GM18858 (cell line): ENCODE data around the gene SOX6.
A peak's percentile ranks its signal among the peaks of the same experiment; 100 is the strongest.

Source experiments
- ATAC-seq: cut with Tn5 transposase; IDR thresholded peaks from one replicate; pipeline ENCODE4 v1.9.1; 2021; ENCODE audit not compliant: unreplicated experiment

SOX6 gene

DNA sequence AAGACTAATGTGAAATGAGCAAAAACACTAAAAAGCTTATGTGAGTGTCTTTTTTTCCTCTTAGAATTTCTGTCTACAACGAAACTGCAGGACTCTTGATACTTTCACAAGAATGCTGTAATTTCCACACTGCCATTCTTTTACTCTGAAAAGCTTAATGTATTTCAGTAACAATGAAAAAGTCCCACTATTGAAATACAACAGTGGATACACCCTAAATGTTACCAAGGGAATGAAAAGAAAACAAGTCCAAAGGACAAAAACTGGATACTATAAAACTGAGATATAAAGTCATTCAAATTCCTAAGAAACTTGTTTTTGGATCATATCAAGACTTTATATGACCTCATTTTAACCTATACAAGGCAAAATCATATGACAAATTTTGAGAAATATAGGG is 77.4 kb downstream of the SOX6 start:
- ATAC-seq: no peak

DNA sequence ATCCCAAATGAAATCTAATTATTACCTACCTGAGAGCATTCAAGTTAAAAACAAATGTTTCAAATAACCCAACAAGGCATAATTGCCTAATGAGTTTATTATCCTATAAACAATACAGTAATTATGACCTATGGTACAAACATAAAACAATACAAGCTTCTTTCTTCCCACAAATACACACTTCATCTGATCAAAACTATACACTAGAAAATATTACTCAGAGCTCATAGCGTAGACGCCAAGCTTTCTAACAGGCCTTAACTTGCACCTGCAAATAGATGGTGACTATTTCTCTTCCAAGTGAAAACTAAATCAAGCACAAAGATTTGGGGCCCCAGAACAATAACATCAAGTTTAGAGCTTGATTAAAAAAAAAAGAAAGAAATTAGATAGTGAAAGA is 78.1 kb downstream of the SOX6 start:
- no peak for ATAC-seq

DNA sequence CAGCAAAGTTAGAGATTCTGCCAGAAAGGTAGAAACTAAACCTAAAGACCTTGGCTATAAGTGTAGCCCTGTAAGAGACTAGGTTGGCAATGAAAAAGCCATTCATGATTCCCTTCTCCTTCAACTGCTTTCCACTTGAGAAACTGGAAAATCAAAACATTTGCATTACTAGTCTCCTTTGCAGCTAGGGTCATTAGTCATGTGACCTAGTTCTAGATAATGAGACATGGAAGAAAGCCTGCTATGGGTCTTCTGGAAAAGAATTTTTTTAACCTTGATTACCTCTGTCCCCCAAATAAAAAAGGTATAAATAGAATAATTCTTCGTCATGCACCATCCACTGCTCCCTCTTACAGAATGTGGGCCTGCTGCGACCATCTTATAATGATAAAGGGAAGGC is 80.1 kb downstream of the SOX6 start:
- no peak for ATAC-seq

DNA sequence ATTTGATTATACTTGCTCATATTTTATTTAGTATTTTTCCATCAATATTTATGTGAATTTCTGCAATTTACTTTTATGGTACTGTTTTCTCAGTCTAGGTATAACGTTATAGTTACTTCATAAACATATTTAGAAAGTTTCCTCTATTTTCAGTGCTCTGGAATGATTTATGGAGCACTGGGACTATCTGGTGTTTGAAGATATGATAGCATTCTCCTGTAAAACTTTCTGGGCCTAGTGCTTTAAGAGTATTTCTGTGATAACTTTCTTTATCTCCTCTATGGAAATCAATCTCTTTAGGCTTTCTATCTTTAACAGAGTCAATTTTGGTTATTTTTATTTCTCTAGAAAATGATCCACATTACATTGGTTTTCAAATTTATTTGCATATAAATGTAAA is 85.1 kb downstream of the SOX6 start:
- no peak for ATAC-seq

DNA sequence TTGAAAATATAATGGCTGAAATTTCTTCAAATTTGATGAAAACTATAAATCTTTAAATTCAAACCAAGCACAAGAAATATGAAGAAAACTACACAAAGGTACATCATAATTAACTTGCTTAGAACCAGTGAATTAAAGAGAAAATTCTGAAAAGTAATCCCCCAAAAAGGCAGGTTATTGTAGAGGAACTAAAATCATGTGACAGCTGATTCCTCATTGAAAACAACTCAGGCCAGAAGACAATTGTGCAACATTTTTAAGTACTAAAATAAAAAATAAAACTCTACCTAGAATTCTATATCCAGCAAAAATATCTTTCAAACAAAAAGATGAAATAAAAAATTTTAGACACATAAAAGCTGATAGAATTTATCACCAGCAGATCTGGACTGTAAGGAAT is 90.3 kb downstream of the SOX6 start:
- no peak for ATAC-seq

DNA sequence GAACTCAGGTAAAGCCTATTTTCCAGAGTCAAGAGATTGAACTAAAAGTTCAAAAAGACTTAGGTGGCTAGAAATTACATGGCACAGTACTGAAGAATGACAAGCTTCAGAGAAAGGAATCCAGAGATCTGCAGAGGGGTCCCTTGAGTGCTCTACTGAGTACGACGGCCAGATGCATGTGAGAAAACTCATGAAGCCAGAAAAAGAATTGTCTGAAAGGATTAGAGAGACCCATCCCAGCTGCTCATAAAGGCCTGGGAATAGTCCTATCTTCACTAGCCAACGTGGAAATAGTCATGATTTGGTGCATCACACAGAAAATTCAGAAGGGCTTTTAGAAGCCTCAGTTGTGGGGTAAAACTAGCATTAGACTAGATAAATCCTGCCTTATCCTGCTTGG is 91.3 kb downstream of the SOX6 start:
- no peak for ATAC-seq

DNA sequence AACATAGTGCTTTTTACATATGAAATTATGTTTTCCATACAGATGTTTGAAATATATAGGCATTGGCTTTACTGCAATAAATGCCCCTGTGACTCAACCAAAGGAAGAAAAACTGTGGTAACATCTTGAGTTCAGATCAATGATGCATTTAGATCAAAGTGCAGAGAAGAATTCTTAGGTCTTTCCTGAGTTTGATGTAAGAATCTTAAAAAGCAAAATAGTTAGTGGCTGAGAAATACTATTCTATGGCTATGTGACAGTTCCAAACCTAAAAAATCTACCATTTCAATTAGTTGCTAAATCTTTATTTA is 93.7 kb downstream of the SOX6 start:
- no peak for ATAC-seq

DNA sequence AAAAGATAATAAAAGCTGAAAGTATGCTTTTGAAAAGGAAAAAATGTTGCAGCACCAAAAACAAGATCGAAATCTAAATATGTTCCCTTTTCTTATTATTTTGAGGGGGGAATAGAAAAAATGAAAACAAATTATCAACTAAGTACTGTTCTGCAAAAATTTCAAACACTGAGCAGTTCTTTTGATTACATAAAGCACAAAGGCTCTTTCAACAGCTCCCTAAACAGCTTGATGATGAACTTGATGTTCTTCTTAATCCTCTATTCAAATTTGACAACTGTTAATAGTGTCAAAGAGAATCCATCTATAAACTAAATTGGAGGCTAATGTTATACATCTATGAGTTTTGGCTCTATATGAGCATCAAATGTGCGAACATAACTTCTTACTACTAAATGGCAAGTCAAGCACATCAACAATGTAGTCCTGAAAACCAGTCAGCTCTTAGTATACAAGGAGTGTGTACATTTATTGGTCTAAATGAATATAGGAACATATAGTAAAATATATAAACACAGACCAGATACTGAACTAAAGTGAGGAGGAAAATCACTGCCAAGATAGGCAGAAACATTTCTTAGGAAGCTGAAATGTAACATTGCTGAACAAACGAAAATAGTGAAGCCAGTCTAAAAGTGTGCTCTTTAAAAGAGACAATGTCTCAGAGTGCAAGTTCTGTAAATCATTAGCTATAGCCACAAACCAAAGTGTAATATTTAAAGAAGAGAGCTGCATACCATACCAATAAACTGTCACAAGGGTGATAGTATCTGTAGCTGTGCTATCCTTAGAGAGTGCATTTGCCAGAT is 94.3 kb downstream of the SOX6 start:
- peak; percentile 94 for ATAC-seq

DNA sequence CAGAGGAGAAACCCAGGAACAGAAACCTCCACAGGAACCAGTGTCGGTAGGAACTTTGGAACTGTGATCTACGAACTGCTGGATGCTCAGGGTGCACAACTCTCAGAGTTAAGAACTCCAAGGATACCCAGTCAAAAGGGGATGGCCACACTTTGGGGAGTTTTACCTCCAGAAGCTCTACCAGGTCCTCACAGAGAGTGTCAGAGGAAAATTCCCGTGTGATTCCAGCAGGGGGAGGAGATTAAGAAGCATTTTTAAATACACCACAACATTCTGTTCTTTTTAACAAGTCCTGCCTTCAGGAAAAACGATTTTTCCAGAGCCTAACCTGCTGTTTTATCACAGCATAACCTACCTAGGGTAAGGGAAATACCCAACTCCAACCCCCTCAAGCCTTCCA is 104.0 kb downstream of the SOX6 start:
- no peak for ATAC-seq

DNA sequence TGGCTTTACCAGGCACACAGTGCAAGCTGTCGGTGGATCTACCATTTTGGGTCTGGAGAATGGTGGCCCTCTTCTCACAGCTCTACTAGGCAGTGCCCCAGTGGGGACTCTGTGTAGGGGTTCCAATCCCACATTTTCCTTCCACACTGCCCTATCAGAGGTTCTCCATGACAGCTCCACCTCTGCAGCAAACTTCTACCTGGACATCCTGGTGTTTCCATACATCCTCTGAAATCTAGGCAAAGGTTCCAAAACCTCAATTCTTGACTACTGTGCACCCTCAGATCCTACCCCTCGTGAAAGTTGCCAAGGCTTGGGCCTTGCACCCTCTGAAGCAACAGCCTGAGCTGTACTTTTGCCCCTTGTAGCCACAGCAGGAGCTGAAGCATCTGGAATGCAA is 108.1 kb downstream of the SOX6 start:
- no peak for ATAC-seq

DNA sequence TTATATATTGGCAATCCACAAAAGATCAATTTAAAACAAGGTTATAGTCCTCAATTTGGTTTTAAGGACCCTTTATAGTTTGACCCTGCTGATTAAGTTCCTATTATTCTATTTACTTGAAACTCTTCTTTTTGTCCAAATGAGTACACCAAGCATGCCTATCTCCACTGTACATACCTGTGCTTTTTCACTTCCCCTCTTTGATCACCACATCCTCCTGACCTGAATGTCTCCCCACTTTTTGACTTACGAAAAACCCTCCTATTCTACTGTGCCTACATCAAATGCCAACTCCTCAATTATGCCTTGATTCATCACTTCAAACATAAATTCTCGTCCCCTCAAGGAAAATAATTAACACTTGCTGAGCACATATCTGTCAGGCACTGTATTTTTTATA is 113.5 kb downstream of the SOX6 start:
- peak; percentile 89 for ATAC-seq

DNA sequence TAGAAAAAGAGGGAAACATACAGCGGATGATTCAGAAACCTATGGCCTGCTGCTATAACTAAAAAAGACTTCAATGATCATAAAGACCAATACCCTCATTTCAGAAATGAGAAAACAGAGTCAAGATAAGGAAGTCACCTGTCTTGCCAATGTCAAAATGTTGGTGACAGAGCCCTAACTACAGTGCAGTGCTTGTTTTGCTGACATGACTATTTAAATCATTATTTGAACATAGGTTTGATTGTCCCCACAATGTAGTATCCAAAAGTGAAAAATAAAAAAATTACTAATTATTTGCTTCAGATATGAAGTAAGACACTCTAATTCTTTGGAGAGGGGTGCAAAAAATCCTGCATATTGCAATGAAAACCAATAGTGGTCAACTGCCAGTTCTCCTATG is 115.7 kb downstream of the SOX6 start:
- ATAC-seq: no peak

DNA sequence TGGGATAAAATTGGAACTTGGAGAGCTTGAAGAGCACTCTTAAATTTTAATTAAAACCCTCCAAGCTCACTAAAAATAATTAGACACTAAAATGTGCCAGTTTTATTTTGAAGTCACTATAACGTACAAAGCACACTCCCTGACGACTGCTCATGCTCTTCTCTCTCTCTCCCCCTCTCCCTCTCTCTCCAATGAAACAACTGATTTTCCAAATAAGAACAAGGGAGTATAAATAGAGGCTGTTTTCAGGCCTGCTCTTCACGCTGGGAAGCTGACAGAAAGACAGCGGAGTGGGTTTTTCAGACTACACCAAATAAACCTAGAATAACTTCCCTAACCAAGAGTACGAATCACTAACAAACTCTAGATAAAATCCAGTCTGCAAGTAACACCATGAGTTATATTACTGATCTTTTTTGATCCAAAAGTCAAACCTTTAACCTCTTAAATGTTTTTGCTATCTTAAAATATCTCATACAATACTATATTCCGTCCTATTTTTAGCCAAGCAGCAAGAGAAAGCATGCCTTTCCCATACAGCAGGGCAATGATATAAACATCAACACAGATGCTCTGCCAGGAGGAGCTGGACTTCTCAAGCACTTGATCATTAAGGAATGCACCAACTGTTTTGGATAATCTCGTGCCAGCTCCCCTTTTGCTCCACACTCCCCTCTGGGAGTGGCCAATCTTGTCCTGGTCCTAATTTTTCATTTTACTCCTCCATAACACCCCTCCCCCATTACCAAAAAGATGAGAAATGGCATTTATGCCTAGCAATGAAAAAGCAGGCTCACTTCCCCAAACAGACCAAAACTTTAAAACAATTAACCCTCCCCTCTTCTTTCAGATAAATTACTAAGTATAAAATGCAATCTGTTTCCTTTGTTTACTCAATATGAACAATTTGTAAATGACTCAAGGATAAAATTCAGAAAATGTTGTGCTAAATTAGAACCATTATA is 116.9 kb downstream of the SOX6 start:
- ATAC-seq: no peak

DNA sequence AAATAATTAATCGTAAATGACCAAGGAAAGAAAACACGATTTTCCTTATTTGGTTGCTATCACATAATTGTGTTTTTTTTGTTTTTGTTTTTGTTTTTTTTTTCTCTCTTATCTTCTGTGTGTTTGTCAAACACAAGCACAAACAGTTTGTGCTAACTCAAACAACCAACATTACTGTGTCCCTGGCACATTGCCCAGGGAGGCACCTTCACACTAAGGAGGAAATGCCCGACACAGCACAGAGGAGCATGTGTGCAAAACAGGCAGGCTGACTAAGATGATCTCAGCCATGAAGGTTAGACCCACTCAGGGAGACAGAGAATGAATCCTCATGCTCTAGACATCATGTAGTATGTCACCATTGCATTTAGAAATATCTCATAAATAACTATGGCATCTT is 130.1 kb downstream of the SOX6 start:
- no peak for ATAC-seq

DNA sequence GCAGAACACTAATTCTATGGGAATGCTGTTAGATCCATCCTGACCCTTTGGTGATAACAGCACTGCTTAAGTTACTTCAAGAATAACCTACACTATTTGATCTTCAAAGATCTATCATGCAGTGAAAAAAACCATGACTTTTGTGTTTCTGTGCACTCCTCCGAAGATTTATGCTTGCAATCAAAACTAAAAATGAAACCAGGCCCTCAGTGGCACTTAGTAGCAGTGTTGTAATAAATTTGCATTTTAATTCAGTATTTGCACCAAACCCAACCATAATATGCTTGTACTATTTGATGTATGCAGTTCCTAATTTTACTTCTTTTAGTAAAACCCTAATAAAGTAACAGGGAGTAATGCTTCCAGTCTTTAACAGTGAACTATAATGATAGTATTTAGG is 130.7 kb downstream of the SOX6 start:
- ATAC-seq: no peak

DNA sequence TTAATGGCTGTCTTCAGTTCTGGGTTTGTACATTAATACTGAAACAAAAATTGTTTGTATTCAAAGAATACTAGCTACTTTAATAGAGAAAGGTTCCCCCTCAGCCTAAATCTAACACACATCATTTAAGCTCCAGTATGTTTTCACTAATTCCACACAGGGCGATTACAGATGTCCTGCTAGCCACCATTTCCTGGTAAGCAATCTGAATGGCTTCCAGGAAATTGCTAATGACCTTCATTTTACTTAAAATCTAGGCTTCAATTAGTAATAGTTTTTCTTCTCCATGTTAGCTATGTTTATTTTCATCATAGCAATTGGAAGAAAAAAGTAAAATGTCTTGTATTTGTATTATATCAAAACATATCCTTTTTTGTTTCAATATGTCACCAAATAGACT is 132.8 kb downstream of the SOX6 start:
- no peak for ATAC-seq

DNA sequence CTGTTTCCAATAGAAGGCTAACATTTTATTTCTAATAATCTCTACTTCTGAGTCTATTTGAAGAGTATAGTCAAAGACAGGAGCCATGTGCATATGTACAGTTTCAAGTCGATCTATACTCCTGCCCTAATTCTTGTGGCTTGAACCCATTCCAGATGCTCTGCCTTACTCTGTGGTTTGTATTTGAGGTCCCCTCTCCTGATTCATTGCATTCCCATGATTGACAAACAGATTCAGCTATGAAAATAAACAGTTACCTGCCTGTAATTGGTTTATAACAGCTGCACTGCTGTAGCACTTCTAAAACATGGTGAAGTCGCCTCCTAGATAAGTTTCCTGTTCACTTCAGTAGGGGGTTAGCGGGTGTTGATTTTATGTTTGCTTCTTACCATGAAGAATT is 138.7 kb downstream of the SOX6 start:
- no peak for ATAC-seq

DNA sequence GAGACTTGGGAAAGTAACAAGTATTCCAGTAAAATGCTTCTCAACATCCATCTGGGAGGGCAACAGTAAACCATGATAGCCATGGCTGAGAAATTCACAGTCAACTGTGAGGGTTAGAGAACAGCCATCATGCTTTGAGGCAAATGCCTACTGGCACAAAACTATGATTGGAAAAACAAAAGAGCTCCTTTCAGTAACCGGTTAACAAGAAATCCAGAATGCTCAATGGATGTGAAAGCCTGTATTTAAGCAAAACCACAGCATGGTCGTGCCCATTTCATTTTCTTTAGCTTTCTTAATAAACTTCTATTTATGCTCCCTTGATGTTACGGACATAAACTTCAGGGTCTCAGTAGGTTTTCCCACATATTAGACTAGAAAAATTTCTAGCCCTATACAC is 139.5 kb downstream of the SOX6 start:
- no peak for ATAC-seq

DNA sequence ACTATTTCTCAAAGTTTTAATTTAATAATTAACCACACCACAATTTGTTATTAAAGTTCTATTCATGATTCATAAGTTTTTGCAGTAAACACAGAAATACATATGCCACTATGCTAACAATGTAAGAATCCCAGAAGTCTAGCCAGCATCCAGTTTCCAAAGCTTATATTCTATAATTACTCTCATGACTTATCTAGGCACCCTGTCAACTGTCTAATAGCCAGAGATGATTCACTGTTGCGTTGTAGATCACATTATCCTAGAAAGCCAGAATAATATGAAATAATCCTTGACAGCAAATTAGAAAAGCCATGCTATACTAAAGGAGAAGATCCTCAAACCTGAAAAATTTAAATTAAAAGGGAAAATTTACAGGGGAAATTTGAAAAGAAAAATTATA is 141.0 kb downstream of the SOX6 start:
- ATAC-seq: no peak

DNA sequence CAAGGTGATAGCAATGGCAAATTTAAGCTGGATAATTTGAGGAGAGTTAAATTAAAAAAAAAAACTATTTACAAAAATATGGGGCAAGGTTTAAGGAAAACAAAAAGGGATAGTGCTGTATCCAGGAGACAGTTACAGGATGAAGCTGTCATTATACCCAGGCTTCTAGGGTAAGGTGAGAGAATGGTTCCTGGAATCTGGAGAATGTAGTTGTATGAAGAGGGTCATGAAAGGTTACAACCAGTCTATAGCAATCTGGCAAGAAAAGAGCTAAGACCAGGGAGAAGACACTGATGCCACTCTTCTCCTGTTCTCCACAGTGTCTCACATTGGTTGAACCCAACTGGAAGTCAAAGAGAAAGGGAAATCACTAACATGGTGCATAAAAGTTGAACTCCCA is 144.9 kb downstream of the SOX6 start:
- no peak for ATAC-seq

DNA sequence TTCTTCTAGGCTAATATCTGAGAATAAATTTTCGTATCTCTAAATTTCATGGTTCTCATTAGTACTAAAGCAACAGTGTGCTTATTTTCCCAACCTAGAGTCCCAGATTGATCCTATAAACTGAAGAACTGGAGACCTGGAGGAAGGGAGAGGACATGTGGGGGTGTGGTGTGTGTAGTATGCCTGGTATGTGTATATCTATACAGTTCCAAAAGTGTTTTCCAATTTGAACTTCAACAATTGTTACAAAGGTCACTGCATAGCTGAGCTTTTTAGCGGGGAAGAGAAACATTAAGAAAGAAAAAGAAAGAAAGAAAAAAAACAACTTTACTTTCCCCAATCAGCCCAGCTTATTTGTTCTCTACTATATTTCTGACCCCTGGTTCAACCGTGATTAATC is 152.1 kb downstream of the SOX6 start:
- ATAC-seq: no peak

DNA sequence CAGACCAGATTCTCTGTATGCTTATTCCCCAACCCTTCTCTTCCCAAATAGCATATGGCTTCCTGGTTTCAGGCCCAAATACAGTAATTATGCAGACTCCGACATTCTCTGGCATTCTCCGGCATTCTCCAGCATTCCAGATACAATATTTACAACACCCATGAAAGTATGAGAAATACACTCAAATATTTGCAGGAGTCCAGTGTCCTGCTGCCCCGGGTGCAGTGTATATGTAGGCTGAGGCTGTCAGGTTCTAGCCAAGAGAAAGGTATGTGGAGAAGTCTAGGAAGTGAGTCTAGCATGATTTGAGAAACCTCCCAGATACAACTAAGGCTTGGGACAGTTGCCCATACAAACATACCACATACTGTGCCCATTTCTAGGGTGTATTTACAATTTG is 160.7 kb downstream of the SOX6 start:
- no peak for ATAC-seq
